Measurements from ENCODE around the gene SP140L.

The SP140L gene

DNA sequence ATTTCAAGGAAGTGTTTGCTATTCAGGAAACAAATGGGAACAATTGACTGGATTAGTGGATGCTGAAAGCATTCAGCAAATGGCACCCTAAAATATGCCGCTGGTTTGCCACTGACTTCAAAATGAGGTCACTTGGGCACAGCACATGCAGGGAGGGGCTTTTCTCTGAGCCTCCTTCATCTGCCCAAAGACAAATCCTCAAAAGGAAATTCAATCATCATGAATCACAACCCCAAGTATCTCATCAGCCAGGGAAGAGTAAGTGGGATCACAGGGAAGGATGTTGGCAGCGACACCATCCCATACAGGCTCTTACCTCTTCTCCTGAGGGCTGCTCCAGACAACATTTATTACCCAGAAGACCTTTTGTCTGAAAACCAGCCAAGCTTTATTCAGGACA is 14.4 kb upstream of the SP140L start:
- H3K27me3 ChIP-seq = no peaks in the 10 kb centered on the region
- H3K9me3 ChIP-seq = no peaks in the 10 kb centered on the region
- no peak overlapping the region for H3K27ac ChIP-seq
- no peak overlapping the region for H3K4me3 ChIP-seq (ENCODE audit: low read depth in 1 of 2, low read length in 1 of 2)
- peaks cover 14% of the 10 kb centered on the region for H3K36me3 ChIP-seq
- TF ChIP-seq, protein P1, sequence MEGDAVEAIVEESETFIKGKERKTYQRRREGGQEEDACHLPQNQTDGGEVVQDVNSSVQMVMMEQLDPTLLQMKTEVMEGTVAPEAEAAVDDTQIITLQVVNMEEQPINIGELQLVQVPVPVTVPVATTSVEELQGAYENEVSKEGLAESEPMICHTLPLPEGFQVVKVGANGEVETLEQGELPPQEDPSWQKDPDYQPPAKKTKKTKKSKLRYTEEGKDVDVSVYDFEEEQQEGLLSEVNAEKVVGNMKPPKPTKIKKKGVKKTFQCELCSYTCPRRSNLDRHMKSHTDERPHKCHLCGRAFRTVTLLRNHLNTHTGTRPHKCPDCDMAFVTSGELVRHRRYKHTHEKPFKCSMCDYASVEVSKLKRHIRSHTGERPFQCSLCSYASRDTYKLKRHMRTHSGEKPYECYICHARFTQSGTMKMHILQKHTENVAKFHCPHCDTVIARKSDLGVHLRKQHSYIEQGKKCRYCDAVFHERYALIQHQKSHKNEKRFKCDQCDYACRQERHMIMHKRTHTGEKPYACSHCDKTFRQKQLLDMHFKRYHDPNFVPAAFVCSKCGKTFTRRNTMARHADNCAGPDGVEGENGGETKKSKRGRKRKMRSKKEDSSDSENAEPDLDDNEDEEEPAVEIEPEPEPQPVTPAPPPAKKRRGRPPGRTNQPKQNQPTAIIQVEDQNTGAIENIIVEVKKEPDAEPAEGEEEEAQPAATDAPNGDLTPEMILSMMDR (IDR thresholded peaks at IDR 0.05) = no peak
- H3K4me1 ChIP-seq (ENCODE audit: control insufficient read depth in 1 of 2, insufficient read depth in 1 of 2, low read depth in 1 of 2, low read length in 1 of 2) = peaks cover 0 to 2% of the 10 kb centered on the region in 2 experiments

DNA sequence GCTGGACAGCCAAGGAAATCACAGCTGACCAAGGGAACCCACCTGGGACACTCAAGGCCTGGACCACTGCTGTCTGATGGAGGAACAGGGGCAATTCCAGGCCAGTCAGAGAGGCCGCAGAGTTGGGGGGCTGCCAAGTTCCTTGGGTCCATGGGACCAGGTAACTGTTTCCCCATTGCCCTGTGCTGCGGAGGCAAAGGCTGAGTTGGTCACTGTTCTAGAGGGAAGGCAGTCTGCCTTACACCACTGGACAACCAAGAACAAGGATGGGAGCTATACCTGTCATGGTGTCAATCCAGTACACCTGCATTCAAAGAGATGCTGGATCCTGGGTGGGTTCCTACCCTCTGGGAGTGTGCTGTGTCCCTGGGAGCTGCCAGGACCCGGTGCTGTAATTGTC is 9.6 kb upstream of the SP140L start:
- Histone ChIP-seq H3K36me3 (peaks cover 6% of the 10 kb centered on the region), H3K27ac (no peak overlapping the region), H3K9me3 (no peaks in the 10 kb centered on the region), H3K27me3 (no peaks in the 10 kb centered on the region), H3K4me1 (ENCODE audit: control insufficient read depth in 1 of 2, insufficient read depth in 1 of 2, low read depth in 1 of 2, low read length in 1 of 2) (peaks cover 18 to 26% of the 10 kb centered on the region in 2 experiments), H3K4me3 (ENCODE audit: low read depth in 1 of 2, low read length in 1 of 2) (no peak overlapping the region)
- TF ChIP-seq, protein P1 (IDR thresholded peaks at IDR 0.05) = no peak

GRCh38 chr2:230318190-230319121 is 8.5 kb upstream of the SP140L start:
- Histone ChIP-seq H3K27ac (peak overlapping the region; percentile 74), H3K4me3 (ENCODE audit: low read depth in 1 of 2, low read length in 1 of 2) (no peak overlapping the region), H3K4me1 (ENCODE audit: control insufficient read depth in 1 of 2, insufficient read depth in 1 of 2, low read depth in 1 of 2, low read length in 1 of 2) (peaks cover 18 to 26% of the 10 kb centered on the region in 2 experiments)

DNA sequence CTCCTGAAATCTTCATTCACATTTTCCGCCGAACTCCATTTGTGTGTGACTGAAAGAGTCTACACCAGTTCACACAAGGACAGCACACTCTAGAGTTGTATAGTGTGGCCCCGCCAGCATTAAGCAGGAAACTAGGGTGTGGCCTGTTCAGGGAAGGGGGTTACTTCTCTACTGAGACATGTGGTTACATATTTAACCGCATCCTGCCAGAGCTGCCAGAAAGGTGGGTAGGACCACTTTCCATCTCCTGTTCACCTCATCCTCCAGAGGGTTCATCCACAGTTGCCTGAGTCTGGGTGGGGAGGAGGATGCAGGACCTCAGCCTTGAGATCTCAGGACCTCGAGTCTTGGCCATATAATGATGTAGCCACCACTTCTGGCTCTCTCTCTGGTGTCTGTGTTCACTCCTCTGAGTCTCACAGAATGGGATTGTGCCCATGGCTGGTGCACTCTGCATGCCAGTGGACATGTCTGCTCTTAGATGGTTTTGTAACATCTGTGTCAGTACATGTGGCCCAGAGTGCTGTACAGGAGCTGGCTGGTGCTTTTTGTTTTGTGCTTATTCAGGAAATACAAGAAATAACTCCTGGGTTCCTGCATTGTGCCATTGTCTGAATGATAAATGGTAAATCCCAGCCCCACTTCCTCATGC is 7.7 kb upstream of the SP140L start:
- Histone ChIP-seq H3K4me1 (ENCODE audit: control insufficient read depth in 1 of 2, insufficient read depth in 1 of 2, low read depth in 1 of 2, low read length in 1 of 2) (peaks cover 18 to 26% of the 10 kb centered on the region in 2 experiments), H3K27me3 (no peaks in the 10 kb centered on the region), H3K36me3 (no peaks in the 10 kb centered on the region), H3K9me3 (no peaks in the 10 kb centered on the region), H3K27ac (peak overlapping the region; percentile 74), H3K4me3 (ENCODE audit: low read depth in 1 of 2, low read length in 1 of 2) (no peak overlapping the region)
- TF ChIP-seq, protein P1 (IDR thresholded peaks at IDR 0.05) = no peak

More at GRCh38 chr2:230318190-230319121, 8.5 kb upstream of the SP140L start:
- H3K27me3 ChIP-seq = no peaks in the 10 kb centered on the region
- TF ChIP-seq, protein P1 (IDR thresholded peaks at IDR 0.05) = no peak
- peaks cover 3% of the 10 kb centered on the region for H3K36me3 ChIP-seq
- no peaks in the 10 kb centered on the region for H3K9me3 ChIP-seq

- H3K4me1 ChIP-seq (ENCODE audit: control insufficient read depth in 1 of 2, insufficient read depth in 1 of 2, low read depth in 1 of 2, low read length in 1 of 2) = peaks cover 18 to 26% of the 10 kb centered on the region in 2 experiments
- no peak overlapping the region for H3K4me3 ChIP-seq (ENCODE audit: low read depth in 1 of 2, low read length in 1 of 2)
- H3K27ac ChIP-seq = no peak overlapping the region
Measured at GRCh38 chr2:230321031-230321430, 6.0 kb upstream of the SP140L start.

More at GRCh38 chr2:230321031-230321430, 6.0 kb upstream of the SP140L start:
- H3K9me3 ChIP-seq = no peaks in the 10 kb centered on the region
- no peaks in the 10 kb centered on the region for H3K36me3 ChIP-seq
- TF ChIP-seq, protein P1 (IDR thresholded peaks at IDR 0.05) = no peak
- no peaks in the 10 kb centered on the region for H3K27me3 ChIP-seq
